Measurements from ENCODE around the gene COX6B1. TPM values are rescaled to one million over a fixed set of nuclear protein-coding genes. Genes with fewer than 3 reads are reported as not detected.

COX6B1 gene
- total and polyA plus RNA-seq, 2 of the 8 experiments (the other 6 are each of a cell fraction or from before 2014, with no cell fraction given), result 437 to 1,052 TPM

GRCh38 chr19:35612559-35613321, 35.4 kb upstream of the COX6B1 start, which contains the start of gene HAUS5 (continued):
- TF ChIP-seq TAF7 (optimal IDR thresholded peaks at IDR 0.05; ENCODE audit: borderline replicate concordance, low read depth, low read length) (peak; percentile 37), HDAC2 (IDR thresholded peaks at IDR 0.05; ENCODE audit: borderline replicate concordance in 1 of 2, low read depth in 2 of 2, low read length in 2 of 2) (peak in 1 of 2 experiments; percentile 83; a peak in 1 of 4 replicates), ASH2L (IDR thresholded peaks at IDR 0.05; ENCODE audit: low read length) (peak; percentile 47), RNF2 (IDR thresholded peaks at IDR 0.05; ENCODE audit: borderline replicate concordance, low read depth, low read length, missing control alignments, poor library complexity, severe bottlenecking) (no peak), BCL11A (IDR thresholded peaks at IDR 0.05; ENCODE audit: low read depth in 2 of 2, low read length in 2 of 2) (no peak), RXRA (IDR thresholded peaks at IDR 0.05; ENCODE audit: insufficient read depth, low read depth, low read length) (no peak)
